HepG2 (cell line): ENCODE measurements around the gene CCDC83.

ENCODE experiments used
- ETV6 ChIP-seq: sonication (generic); formaldehyde crosslinking; conservative IDR thresholded peaks from 2 replicates; pipeline ENCODE4 v1.4.0; 2020; ENCODE audit warnings: missing genetic modification reagents
- HNRNPLL ChIP-seq: fragments of 200-400 bp; formaldehyde crosslinking; IDR thresholded peaks from 2 replicates; pipeline ENCODE4 v1.6.1; 2017; ENCODE audit warnings: mild to moderate bottlenecking, low read depth, low read length; ENCODE audit not compliant: poor library complexity, severe bottlenecking
- ZNF274 ChIP-seq: sonication (generic); formaldehyde crosslinking; IDR thresholded peaks from 2 replicates; pipeline ENCODE4 v1.5.1; 2020; ENCODE audit warnings: mild to moderate bottlenecking, missing genetic modification reagents
- TF ChIP-seq, protein P1 (sequence below): sonication (generic); formaldehyde crosslinking; conservative IDR thresholded peaks from 2 replicates; pipeline ENCODE4 v1.4.0; 2020; ENCODE audit warnings: missing genetic modification reagents
- TF ChIP-seq, protein P2 (sequence below): sonication (generic); formaldehyde crosslinking; IDR thresholded peaks from 2 replicates; pipeline ENCODE4 v1.5.0; 2020; ENCODE audit warnings: missing genetic modification reagents

DNA sequence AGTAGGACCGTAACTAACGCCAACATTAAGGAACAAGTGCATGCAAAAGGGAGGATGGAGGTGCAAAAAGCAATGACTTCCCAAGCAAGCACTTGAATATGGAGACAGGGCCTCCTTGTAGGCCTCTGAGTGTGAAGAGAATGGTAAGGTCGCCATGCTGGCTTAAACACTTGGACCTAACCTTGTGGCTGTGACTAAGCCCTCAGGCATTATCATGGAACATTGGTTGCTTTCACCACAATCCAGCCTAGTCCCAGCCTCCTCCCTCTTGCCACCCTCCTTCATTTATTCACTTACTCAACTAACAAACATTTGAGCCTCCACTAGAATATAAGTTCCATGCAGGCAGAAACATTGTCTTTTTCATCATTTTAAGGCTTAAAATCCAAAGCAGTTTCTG is 32.4 kb upstream of the CCDC83 start:
- TF ChIP-seq ETV6 (CRISPR knock-in tag) (no peak), ZNF274 (CRISPR knock-in tag) (no peak), HNRNPLL (no peak)
- TF ChIP-seq, protein P1, sequence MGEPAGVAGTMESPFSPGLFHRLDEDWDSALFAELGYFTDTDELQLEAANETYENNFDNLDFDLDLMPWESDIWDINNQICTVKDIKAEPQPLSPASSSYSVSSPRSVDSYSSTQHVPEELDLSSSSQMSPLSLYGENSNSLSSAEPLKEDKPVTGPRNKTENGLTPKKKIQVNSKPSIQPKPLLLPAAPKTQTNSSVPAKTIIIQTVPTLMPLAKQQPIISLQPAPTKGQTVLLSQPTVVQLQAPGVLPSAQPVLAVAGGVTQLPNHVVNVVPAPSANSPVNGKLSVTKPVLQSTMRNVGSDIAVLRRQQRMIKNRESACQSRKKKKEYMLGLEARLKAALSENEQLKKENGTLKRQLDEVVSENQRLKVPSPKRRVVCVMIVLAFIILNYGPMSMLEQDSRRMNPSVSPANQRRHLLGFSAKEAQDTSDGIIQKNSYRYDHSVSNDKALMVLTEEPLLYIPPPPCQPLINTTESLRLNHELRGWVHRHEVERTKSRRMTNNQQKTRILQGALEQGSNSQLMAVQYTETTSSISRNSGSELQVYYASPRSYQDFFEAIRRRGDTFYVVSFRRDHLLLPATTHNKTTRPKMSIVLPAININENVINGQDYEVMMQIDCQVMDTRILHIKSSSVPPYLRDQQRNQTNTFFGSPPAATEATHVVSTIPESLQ (CRISPR knock-in tag), result no peak
- TF ChIP-seq, protein P2, sequence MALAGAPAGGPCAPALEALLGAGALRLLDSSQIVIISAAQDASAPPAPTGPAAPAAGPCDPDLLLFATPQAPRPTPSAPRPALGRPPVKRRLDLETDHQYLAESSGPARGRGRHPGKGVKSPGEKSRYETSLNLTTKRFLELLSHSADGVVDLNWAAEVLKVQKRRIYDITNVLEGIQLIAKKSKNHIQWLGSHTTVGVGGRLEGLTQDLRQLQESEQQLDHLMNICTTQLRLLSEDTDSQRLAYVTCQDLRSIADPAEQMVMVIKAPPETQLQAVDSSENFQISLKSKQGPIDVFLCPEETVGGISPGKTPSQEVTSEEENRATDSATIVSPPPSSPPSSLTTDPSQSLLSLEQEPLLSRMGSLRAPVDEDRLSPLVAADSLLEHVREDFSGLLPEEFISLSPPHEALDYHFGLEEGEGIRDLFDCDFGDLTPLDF (CRISPR knock-in tag), result no peak
